Vagina (tissue), 2 donors: ENCODE results near the gene HOXD13. TPM values are rescaled to one million over a fixed set of nuclear protein-coding genes. Genes with fewer than 3 reads are reported as not detected.

Experiments
- DNase-seq, 2 donors: peaks; one replicate each; pipeline ENCODE4 v3.0.0-alpha.2; 2017; ENCODE audit errors: extremely low spot score in 2 of 2
- H3K27ac ChIP-seq: fragments of 200-600 bp; sonication (generic); one replicate; pipeline ENCODE4 v1.5.1; 2019
- H3K27me3 ChIP-seq: fragments of 200-600 bp; sonication (generic); one replicate; pipeline ENCODE4 v1.5.1; 2019
- H3K36me3 ChIP-seq, 2 donors: fragments of 200-600 bp; sonication (generic); one replicate each; pipeline ENCODE4 v1.5.1; 2017 to 2019
- H3K4me1 ChIP-seq: fragments of 200-600 bp; sonication (generic); one replicate; pipeline ENCODE4 v1.5.1; 2019
- H3K4me3 ChIP-seq, 2 donors: fragments of 200-600 bp; sonication (generic); 1 replicate in 1 of 2; 2 replicates in 1 of 2; pipeline ENCODE4 v1.5.1; 2016 to 2019
- H3K9me3 ChIP-seq: fragments of 200-600 bp; sonication (generic); one replicate; pipeline ENCODE4 v1.5.1; 2019
- CTCF ChIP-seq, 3 experiments: fragments of 450-650 bp in 2 of 3; fragments of 200-600 bp in 1 of 3; sonication (generic) in 1 of 3; IDR thresholded peaks; one replicate each; pipeline ENCODE4 v1.5.1; 2017 to 2019; ENCODE audit warnings: antibody characterized with exemption in 3 of 3, mild to moderate bottlenecking in 2 of 3, moderate library complexity in 2 of 3
- POLR2A ChIP-seq, 2 donors: fragments of 450-650 bp; IDR thresholded peaks; one replicate each; pipeline ENCODE4 v1.6.1; 2017; ENCODE audit warnings: antibody characterized with exemption in 2 of 2, mild to moderate bottlenecking in 2 of 2, moderate library complexity in 2 of 2
- POLR2AphosphoS5 ChIP-seq, 2 donors: sonication (generic); formaldehyde crosslinking; IDR thresholded peaks; one replicate each; pipeline ENCODE4 v1.9.0; 2017; ENCODE audit warnings: antibody characterized with exemption in 2 of 2, mild to moderate bottlenecking in 2 of 2, low read depth in 1 of 2; ENCODE audit not compliant: insufficient read depth in 1 of 2
- intact Hi-C: fragments of 100-400 bp; cut with DNase I; formaldehyde crosslinking; loops from one replicate; pipeline ENCODE4 v1.15.1; 2023
- total RNA-seq: library from RNA; depleted of rRNA; stranded (reverse); fragments of >200 nt; gene quantifications from one replicate; pipeline ENCODE4 v1.2.3, GENCODE V29; 2016

The HOXD13 gene
- total RNA-seq, 1 donor from 2014 or later = 15.7 TPM

GRCh38 chr2:176072951-176073904 is 19.3 kb upstream of the HOXD13 start:
- no peak for TF ChIP-seq POLR2A (IDR thresholded peaks at IDR 0.05)
- no peak for TF ChIP-seq POLR2AphosphoS5 (IDR thresholded peaks at IDR 0.05; ENCODE audit: insufficient read depth in 1 of 2, low read depth in 1 of 2)
- no peak for TF ChIP-seq CTCF (IDR thresholded peaks at IDR 0.05)
- intact Hi-C loops = no loop called here
- no peaks in the 10 kb centered on the region for H3K36me3 ChIP-seq
- DNase-seq = no peak
- H3K4me3 ChIP-seq = no peak overlapping the region
- no peaks in the 10 kb centered on the region for H3K4me1 ChIP-seq
- H3K9me3 ChIP-seq = no peaks in the 10 kb centered on the region
- no peaks in the 10 kb centered on the region for H3K27me3 ChIP-seq
- no peak overlapping the region for H3K27ac ChIP-seq

- H3K4me3 ChIP-seq = peak overlapping the region; percentile 17 to 29
- H3K27me3 ChIP-seq = no peaks in the 10 kb centered on the region
- no peak for TF ChIP-seq POLR2AphosphoS5 (IDR thresholded peaks at IDR 0.05; ENCODE audit: insufficient read depth in 1 of 2, low read depth in 1 of 2)
- TF ChIP-seq POLR2A (IDR thresholded peaks at IDR 0.05) = no peak
- TF ChIP-seq CTCF (IDR thresholded peaks at IDR 0.05) = no peak
- no peaks in the 10 kb centered on the region for H3K9me3 ChIP-seq
- intact Hi-C loops = loop anchor here (5.0 kb wide), 1 partner anchor 73 kb away; the partner anchor contains the start of gene LNPK
- no peaks in the 10 kb centered on the region for H3K36me3 ChIP-seq
- DNase-seq = no peak
- no peak overlapping the region for H3K27ac ChIP-seq
- peaks cover 9% of the 10 kb centered on the region for H3K4me1 ChIP-seq
These were observed 17.5 kb upstream of the HOXD13 start for GRCh38 chr2:176074919-176075425.

- H3K36me3 ChIP-seq = no peaks in the 10 kb centered on the region
- H3K4me3 ChIP-seq = peak overlapping the region; percentile 17 to 29
- no peak for TF ChIP-seq CTCF (IDR thresholded peaks at IDR 0.05)
- no peak for TF ChIP-seq POLR2A (IDR thresholded peaks at IDR 0.05)
- no peak for TF ChIP-seq POLR2AphosphoS5 (IDR thresholded peaks at IDR 0.05; ENCODE audit: insufficient read depth in 1 of 2, low read depth in 1 of 2)
- H3K27me3 ChIP-seq = peaks cover 1% of the 10 kb centered on the region
- H3K4me1 ChIP-seq = peaks cover 9% of the 10 kb centered on the region
- intact Hi-C loops = loop anchor here (5.0 kb wide), 1 partner anchor 73 kb away; the partner anchor contains the start of gene LNPK
- peak overlapping the region; percentile 93 for H3K27ac ChIP-seq
- H3K9me3 ChIP-seq = no peaks in the 10 kb centered on the region
- DNase-seq = no peak
These were observed 17.0 kb upstream of the HOXD13 start for GRCh38 chr2:176075481-176075880.

GRCh38 chr2:176076063-176076462 is 16.5 kb upstream of the HOXD13 start:
- H3K4me3 ChIP-seq = no peak overlapping the region
- no peaks in the 10 kb centered on the region for H3K36me3 ChIP-seq
- no peak for TF ChIP-seq POLR2AphosphoS5 (IDR thresholded peaks at IDR 0.05; ENCODE audit: insufficient read depth in 1 of 2, low read depth in 1 of 2)
- TF ChIP-seq CTCF (IDR thresholded peaks at IDR 0.05) = no peak
- TF ChIP-seq POLR2A (IDR thresholded peaks at IDR 0.05) = no peak
- DNase-seq = no peak
- H3K9me3 ChIP-seq = no peaks in the 10 kb centered on the region
- peak overlapping the region; percentile 93 for H3K27ac ChIP-seq
- H3K4me1 ChIP-seq = peaks cover 9% of the 10 kb centered on the region
- peaks cover 6% of the 10 kb centered on the region for H3K27me3 ChIP-seq
- intact Hi-C loops = loop anchor here (5.0 kb wide), 1 partner anchor 74 kb away; the partner anchor contains the start of gene LNPK
